GM10248 (cell line): Measurements from ENCODE around the gene IL20RB.

Experiments
- CTCF ChIA-PET: fragments of 300-600 bp; sonication (Branson Sonifier 250); formaldehyde crosslinking; extraction: SDS; loops from one replicate; lab custom pipeline; 2021; ENCODE audit warnings: antibody characterized with exemption; lab: Yijun Ruan, JAX
- POLR2A ChIA-PET: fragments of 350-650 bp; sonication (Branson Sonifier 250); formaldehyde crosslinking; extraction: SDS; loops from one replicate; lab custom pipeline; 2020; ENCODE audit warnings: antibody characterized with exemption; lab: Yijun Ruan, JAX
- DNase-seq: peaks from one replicate; pipeline ENCODE4 v3.0.0; 2012; ENCODE audit errors: extremely low spot score
- TF ChIP-seq, protein P1 (sequence below): IDR thresholded peaks from 2 replicates; pipeline ENCODE4 v1.5.1; 2012; ENCODE audit warnings: mild to moderate bottlenecking, low read depth; ENCODE audit errors: extremely low read depth, missing control alignments, control extremely low read depth

The IL20RB gene

DNA sequence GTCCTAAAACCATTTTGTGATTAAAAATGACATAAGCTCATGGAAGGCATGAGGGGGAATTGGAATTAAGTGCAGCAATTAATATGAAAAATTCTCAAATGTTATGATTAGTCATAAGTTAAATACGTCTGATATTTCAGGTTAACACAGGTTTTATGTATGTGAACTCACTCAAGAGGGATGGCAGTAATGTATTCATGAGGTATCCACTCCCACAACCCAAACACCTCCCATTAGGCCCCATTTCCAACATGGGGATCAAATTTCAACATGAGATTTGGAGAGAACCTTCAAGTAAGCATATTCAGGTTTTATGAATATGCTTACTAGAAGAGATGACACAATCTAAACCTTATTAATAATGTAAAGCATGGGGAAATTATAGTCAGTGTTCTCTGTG, 41.6 kb upstream of the IL20RB start:
- ChIA-PET CTCF (no interaction called here), POLR2A (no interaction called here)
- TF ChIP-seq, protein P1, sequence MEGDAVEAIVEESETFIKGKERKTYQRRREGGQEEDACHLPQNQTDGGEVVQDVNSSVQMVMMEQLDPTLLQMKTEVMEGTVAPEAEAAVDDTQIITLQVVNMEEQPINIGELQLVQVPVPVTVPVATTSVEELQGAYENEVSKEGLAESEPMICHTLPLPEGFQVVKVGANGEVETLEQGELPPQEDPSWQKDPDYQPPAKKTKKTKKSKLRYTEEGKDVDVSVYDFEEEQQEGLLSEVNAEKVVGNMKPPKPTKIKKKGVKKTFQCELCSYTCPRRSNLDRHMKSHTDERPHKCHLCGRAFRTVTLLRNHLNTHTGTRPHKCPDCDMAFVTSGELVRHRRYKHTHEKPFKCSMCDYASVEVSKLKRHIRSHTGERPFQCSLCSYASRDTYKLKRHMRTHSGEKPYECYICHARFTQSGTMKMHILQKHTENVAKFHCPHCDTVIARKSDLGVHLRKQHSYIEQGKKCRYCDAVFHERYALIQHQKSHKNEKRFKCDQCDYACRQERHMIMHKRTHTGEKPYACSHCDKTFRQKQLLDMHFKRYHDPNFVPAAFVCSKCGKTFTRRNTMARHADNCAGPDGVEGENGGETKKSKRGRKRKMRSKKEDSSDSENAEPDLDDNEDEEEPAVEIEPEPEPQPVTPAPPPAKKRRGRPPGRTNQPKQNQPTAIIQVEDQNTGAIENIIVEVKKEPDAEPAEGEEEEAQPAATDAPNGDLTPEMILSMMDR = no peak
- DNase-seq = no peak

DNA sequence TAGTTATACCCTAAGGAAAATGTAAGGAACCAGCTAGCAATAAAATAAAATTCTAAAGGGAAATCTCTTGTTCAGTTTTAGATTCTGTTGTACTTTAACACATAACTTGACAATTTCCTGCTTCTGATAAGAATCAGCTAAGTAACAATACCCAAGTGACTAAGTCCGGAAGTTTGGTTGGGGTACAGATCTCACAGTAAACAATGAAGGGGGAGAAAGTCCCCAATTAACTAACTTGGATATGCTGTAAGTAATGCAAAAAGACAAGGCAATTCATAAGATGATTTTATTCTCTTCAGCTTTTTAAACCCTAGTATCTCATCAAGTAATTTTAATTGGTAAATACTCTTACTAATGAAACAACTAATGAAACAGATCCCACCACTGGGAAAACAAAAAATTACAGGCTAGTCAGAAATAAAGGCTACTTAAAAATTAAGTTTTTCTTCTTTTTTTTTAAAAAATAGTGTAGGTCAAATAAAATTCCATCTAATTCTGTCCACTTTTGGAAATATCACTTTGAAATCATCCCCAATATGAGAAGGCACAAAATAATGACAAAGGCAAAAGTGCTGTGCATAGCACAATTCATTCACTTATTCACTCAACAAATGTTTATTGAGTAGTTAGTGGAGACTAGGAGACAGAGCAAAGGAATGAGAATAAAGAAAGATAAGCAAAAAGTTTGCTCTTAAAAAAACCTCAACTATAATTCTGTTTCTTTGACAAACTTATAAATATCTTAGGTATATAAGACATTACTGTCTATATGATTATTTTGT, 37.8 kb upstream of the IL20RB start:
- ChIA-PET CTCF (interaction anchor here (0.9 to 1.5 kb wide), 3 partner anchors 10 to 167 kb away, joined by 3 to 4 read pairs (median 3); no protein-coding TSS in a partner anchor), POLR2A (no interaction called here)
- TF ChIP-seq, protein P1 = no peak
- no peak for DNase-seq

DNA sequence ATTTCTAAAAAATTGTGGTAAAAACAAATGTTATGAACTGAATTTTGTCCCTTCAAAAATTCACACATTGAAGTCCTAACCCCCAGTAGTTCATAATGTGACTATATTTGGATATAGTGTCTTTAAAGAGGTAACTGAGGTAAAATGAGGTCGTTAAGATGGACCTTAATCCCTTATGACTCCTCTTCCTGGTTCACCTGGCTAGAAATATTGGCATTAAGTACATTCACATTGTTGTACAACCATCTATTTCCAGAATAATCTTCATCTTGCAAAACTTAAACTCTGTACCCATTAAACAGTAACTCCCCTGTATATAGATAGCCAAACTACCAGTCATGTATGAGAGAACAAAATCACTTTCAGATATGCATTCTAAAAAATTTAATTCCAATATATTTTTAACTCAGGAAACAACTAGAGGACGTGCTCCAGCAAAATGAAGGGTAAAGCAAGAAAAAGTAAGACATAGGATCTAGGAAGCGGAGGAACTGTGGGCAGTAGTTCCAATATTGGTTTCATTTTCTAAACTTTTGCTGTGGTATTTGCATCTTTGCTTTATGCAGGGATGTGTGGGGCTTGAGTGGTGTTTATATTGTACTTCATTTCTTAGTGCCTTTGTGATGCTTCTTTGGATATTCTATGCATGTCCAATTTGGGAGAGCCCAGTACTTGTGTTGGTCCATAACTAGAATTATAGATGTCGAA, 36.7 kb upstream of the IL20RB start:
- ChIA-PET CTCF (no interaction called here), POLR2A (no interaction called here)
- TF ChIP-seq, protein P1 = no peak
- DNase-seq = no peak

DNA sequence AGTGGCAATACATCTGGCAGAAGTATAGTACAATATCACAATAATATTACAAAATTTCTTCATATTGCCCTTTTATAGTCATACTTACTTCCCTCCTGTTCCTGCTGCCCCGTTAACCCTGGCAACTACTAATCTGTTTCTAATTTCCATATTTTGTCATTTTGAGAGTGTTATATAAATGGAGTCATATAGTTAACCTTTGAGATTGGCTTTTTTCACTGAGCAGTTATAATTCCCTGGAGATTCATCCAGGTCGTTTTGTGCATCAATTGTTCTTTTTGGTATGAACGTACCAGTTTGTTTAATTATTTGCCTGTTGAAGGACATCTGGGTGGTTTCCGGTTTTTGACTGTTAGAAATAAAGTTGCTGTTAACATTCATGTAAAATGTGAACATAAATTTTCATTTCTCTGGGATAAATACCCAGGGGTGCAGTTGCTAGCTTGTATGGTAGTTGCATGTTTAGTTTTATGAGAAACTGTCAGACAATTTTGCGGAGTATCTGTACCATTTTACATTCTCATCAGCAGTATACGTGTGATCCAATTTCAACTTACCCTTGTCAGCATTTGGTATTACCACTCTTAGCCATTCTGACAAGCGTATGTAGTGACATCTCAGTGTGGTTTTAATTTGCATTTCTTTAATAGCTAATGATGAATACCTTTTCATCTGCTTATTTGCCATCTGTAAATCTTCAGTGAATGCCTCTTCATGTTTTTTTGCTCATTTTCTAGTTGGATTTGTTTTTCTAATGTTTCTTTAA, 32.2 kb upstream of the IL20RB start:
- ChIA-PET POLR2A (no interaction called here), CTCF (no interaction called here)
- TF ChIP-seq, protein P1 = no peak
- DNase-seq = no peak

DNA sequence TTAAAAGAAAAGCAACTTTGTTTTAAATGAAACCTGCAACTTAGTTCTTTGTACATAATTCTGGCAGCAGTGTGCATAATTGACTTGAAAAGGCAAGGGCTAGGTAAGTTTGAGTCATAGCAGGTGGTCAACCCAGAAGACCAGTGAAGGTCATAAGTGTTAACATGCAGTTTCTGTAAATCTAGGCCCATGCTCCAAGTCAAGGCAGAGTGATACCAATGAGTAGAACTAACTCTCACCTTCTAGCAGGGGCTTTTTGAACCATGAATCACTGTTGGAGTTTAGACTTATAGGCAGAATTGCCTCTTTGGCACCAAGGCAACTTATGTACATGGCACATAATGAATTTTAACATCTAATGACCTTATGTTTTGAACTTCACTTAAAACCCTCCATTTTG, 29.5 kb upstream of the IL20RB start:
- no peak for DNase-seq
- TF ChIP-seq, protein P1 = no peak

DNA sequence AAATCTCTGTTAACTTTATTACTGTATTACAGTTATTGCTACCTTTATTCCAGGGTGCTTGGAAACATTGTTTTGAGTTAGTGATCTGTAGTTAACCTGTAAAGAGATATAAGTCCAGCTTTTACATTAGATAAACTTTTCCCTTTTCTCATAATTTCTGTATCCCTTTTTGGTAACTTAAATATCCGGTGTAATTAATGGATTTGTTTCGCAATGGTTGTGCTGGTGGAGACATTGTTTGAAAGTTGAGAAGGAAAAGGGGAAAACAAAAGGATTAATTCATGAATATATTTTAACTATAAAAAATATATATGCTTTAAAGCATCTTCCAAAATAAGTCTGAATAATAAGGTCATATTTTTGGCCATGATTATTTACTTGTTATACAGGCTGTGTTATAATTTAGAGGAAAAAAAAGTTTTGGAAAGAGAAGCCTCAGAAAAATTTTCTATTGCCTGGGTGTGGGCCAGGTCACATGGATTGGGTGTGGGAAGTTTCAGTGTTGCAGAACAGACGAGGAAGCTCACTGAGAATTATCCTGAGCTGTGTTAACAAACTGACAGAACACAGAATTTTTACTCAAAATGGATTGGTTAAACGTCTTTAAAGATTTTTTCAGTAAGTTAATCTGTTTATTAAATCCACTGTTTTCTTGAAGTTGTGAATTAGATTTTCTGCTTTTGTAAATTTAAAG, 27.7 kb upstream of the IL20RB start:
- no peak for DNase-seq
- ChIA-PET CTCF (interaction anchor here (1.2 kb wide), 1 partner anchor 178 kb away, joined by 3 read pairs; the partner anchor contains the start of gene STAG1), POLR2A (no interaction called here)
- TF ChIP-seq, protein P1 = no peak

More for the DNA sequence above, 29.5 kb upstream of the IL20RB start:
- ChIA-PET POLR2A (no interaction called here), CTCF (no interaction called here)
